HEK293 (cell line): ENCODE measurements around the gene MBD4.

Source experiments
- ZBTB1 ChIP-seq: fragments of 450-650 bp; formaldehyde crosslinking; IDR thresholded peaks from 2 replicates; pipeline ENCODE4 v1.5.1; 2016; ENCODE audit warnings: missing biosample characterization, missing genetic modification characterization
- ZBTB7A ChIP-seq: fragments of 450-650 bp; formaldehyde crosslinking; IDR thresholded peaks from 2 replicates; pipeline ENCODE4 v1.5.1; 2016; ENCODE audit warnings: low read depth, missing biosample characterization, missing genetic modification characterization
- ZNF174 ChIP-seq: fragments of 450-650 bp; formaldehyde crosslinking; IDR thresholded peaks from 2 replicates; pipeline ENCODE4 v1.5.0; 2017; ENCODE audit warnings: missing biosample characterization, mild to moderate bottlenecking, missing genetic modification characterization
- ZNF561 ChIP-seq: fragments of 450-650 bp; IDR thresholded peaks from 2 replicates; pipeline ENCODE4 v1.5.1; 2018; ENCODE audit warnings: missing biosample characterization, missing genetic modification characterization, borderline replicate concordance
- ZSCAN30 ChIP-seq: fragments of 450-650 bp; IDR thresholded peaks from 2 replicates; pipeline ENCODE4 v1.5.1; 2018; ENCODE audit warnings: missing biosample characterization, mild to moderate bottlenecking, missing genetic modification characterization, moderate library complexity
- TF ChIP-seq, protein P1 (sequence below): fragments of 450-650 bp; formaldehyde crosslinking; IDR thresholded peaks from 2 replicates; pipeline ENCODE4 v1.5.1; 2016; ENCODE audit warnings: missing biosample characterization, missing genetic modification characterization

GRCh38 chr3:129485721-129486663 is 46.2 kb upstream of the MBD4 start:
- TF ChIP-seq ZBTB7A (tag by site-specific recombination) (no peak), ZBTB1 (no peak), ZNF561 (tag by site-specific recombination) (no peak), ZSCAN30 (tag by site-specific recombination) (no peak), ZNF174 (tag by site-specific recombination) (no peak)
- TF ChIP-seq, protein P1, sequence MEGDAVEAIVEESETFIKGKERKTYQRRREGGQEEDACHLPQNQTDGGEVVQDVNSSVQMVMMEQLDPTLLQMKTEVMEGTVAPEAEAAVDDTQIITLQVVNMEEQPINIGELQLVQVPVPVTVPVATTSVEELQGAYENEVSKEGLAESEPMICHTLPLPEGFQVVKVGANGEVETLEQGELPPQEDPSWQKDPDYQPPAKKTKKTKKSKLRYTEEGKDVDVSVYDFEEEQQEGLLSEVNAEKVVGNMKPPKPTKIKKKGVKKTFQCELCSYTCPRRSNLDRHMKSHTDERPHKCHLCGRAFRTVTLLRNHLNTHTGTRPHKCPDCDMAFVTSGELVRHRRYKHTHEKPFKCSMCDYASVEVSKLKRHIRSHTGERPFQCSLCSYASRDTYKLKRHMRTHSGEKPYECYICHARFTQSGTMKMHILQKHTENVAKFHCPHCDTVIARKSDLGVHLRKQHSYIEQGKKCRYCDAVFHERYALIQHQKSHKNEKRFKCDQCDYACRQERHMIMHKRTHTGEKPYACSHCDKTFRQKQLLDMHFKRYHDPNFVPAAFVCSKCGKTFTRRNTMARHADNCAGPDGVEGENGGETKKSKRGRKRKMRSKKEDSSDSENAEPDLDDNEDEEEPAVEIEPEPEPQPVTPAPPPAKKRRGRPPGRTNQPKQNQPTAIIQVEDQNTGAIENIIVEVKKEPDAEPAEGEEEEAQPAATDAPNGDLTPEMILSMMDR (tag by site-specific recombination) = no peak
